Superior temporal gyrus (tissue), 1 donor: Measurements from ENCODE around the gene PRPF18.

Experiments
- DNase-seq: peaks from one replicate; pipeline ENCODE4 v3.0.0-alpha.2; 2016; ENCODE audit errors: extremely low spot score

The PRPF18 gene

DNA sequence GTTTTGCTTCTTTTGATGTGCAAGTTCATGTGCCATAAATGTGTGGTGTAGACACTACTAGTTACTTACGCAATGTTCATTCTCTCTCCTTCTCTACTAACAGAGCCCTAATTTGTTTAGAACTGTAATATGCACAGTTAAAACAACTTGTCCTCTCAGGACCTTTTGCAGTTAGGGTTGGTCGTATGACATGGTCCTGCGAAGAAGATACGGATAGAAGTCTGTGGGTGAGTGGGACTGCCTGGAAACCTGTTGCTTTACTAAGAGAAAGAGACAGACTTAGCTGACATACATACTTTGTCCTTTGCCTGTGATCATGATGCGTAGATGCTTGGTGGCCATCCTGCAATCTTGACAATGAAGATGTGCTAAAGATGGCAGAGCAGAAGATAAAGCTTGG, 51.1 kb downstream of the PRPF18 start:
- no peak for DNase-seq

DNA sequence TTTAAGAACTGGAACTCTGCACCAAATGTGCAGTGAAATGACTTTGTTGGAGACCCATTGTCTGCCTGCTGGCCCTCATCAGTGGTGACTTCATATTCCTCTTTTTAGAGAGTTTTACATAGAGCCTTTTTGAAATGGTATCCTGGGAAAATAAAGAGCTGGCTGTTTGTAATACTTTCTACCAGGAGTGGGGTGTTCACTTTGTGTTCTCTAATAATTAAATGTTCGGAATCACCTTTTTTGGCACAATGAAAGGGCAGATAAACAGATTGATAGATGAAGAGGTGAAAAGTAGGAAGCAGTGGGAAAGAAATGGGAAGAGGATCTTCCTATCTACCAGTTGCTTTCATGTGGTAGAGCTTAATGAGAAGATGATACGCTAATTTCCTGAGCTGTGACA, 55.5 kb downstream of the PRPF18 start:
- DNase-seq = no peak

DNA sequence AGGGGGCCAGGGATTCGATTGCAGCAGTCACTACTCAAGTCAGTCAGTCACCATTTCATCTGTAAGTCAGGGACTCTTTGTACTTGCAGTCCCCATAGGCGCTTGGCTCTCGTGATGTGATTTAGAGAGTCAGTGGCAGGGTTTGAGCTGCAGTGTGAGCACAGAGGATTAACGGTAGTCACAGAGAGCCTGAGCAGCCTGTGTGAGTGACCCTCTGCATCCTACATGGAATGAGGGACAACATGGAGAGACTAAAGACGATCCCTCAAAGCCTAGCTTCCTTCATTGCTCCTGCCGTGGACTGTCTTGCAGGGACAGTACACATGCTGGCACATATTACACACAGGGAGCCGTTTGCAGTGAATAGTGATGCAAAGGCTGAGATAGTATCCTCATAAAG, 56.3 kb downstream of the PRPF18 start:
- no peak for DNase-seq

DNA sequence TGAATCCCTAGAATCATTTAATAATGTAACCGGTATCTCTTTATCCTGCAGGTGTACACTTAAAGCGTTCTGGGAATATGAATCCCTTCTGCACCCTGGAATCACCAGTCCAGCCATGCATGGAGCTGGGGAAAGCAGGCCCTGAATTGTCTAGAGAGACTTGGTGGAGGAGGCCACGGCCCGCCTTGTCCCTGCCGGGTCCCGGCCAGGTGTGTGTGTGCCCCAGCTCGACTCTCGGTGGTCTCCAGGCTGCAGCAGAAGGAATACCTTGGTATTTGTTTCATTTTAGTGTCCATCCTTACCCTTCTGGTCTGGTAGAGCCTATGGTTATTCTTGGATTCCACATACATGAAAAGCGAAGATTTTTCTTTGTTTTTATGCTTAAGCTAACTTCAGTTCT, 58.1 kb downstream of the PRPF18 start:
- no peak for DNase-seq

DNA sequence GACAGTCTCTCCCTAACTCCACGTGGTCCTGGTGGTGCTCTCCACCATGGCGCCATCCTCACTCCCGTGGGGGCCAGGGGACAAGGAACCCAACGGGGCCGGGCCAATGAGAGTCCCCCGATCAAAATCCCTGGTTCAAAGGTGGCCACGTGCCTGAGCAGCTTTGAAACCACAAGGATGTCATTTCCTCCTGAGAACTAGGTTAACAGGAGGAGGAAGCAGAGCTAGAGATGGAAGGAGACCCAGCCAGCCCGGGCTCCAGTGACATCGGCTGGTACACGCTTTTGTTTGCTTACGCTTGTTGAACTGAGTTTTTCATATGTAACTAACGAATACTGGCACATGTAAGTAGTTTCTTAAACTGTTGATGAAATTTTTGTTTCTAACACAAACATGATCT, 61.7 kb downstream of the PRPF18 start:
- no peak for DNase-seq

DNA sequence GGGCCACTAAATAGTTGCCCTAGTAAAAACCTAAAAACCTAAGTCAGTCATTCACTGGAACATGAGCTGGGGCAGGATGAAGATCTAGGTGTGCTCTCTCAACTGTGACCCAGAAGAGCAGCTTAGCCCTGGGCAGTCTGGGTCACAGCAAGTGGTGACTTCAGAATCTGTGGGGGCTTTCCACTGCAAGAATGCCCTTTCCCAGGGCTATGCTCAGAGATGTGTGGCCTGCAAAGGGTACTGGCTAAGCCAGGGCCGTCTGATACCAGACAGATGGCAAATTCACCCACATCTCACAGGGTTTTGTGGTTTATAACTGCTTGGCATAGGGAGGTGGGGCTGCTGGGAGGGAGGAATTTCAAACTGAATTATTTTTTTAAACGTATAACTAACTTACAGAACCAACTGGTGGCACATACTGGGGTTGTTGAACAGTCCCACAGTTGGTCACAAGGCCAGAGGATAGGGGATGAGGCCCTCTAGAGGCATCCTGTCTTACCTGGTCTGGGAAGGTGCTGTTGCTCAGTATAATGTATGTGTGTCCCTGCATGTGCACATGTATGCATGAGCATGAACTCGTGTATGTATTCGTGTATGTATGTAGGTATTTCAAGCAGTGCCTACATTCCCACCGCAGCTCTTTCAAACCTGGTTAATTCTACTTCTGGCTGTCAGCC, 63.2 kb downstream of the PRPF18 start:
- DNase-seq = no peak

DNA sequence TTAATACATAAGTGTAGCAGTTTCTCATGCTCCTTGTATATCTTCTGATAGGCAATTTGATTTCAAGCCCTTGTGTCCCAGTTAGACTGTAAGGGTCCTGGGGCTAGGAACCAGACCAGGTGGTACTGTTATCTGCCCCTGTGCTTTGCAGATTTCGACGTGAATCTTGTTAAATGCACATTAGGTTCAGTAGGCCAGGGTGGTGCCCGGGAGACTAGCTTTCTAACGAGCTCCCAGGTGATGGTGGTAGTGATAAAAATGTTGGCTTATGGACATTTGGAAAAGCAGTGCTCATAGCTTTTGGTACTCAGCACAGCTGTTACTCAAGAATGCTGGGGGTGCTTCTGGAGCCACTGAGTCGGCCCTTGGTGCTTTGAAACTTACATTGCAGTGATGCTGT, 64.2 kb downstream of the PRPF18 start:
- no peak for DNase-seq

DNA sequence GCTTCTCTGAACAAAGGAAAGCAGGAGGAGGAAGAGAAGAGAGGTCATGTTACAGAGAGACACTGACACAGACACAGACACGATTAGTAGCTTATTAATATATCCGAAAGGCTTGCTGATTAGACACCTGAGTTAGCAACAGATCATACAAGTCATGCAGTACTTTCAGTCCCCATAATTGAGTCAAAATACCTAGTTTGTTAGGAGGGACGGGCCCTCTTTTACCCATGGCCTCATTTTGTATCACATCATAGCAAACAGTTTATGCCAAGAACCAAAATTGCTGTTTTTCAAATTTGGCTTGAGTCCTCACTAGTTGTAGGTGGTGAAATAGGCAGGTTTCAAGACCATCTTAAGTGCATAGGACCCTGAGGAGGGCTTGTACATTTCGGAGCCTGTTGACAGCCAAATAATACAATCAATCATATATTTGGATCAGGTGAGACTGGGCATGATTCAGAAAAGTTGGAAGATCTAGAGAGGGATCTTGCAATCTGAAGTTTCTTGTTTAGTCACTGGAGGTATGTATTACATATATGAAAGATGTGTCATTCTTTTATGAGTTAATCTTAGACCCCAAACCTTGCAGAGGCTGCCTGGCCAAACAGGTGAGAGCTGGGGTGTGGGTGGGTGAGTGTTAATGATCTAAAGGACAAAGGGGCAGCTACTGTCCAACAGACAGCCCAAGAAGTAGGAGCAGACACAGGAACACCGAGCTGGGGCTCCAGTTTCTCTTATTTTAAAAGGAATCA, 65.4 kb downstream of the PRPF18 start:
- DNase-seq = no peak

DNA sequence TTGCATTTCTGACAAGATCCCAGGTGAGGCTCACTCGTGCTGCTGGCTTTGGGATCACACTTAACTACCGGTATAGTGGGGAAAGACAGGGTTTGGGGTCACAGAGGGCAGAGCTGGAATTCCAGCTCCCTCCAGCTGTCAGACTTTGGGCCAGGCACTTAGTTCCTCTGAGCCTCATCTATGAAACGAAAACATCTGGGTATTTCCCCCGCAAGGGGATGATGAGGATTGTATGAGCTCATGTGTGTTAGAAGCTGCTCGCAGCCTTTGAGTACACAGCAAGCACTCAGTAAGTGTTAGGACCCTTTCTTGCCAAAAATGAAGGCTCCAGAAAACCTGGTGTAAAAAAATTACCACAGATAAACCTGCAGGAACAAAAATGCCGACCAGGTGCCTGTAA, 66.1 kb downstream of the PRPF18 start:
- no peak for DNase-seq

DNA sequence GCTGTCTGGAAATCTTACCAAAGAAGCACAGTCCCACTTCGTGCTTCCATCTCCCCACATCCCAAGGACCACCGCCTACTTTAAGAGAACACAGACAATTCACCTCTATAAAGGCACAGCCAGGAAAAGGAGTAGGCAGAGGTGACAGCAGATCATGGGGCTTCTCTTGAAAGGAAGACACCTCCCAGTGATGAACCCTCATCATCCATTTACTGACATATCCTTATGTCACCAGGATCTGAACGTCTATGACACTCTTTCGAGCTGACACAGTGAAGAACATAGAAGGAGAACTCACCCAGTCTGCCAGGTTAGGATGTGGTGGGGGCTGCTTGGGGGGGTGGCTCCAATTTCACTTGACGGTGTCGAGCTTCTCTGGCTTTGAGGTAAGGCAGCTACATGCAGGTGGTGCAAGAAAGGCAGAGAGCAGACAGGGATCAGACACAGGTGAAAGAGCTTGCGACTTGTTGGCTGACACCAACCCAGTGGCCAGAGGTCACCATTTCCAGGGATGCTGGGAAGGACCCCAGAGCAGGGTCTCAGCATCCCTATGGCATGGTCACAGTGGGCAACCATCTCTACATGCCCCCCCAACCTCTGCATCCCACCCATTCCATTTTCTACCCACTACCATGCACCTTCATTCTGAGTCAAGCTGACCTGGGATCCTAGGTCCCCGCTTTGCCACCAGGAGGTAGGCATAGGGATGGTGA, 67.5 kb downstream of the PRPF18 start:
- DNase-seq = no peak

DNA sequence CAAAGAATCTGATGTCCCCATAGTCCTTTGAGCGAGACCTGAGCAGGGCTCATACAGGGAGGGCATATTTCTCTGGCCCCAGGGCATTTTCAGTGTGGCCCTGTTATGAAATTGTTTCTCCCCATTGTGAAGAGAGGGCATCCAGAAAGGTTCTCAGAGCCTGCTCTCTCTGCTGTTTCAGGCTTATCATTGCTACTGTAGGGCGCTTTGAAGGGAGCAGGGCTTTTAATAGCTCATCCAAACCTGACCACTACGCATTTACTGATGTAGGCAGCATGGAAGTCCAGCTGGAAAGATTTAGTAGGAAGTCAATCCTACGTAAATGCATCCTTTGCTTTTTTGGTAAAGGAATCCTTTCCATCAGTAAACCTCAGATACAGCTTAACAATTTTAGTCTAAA, 68.1 kb downstream of the PRPF18 start:
- no peak for DNase-seq

DNA sequence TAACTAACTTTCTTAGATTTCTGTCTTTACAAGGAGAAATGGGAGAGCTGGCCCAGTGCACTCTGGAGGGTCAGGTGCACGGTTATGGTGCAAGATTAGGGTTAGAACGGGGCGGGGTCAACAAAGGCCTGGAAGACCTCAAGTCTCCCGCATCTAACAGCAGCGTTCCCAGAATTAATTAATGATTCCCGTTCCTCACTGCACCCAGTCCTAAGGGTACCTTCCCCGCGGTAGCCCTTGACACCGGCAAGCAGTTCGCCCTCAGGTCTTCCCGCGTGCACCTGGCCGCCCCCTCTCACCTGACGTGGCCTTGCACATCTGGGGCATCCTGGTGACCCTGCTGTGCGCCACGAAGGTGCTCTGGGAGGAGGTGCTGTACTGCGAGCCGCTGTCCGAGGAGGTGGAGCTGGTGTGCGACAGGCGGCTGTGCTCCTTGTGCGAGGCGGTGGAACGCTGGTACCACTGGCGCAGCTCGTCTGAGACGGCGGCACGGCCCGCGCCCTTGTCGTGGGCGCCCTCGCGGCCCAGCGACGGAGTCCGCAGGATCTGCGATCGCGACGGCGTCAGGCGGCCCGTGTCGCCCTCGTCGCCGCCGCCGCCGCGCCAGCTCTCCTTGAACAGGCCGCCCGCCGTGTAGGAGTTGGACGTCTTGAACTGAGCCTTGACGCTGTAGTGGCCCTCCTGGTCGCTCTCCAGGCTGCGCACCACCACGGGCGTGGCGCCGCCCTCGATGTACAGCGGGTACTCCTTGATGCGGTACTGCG, 69.8 kb downstream of the PRPF18 start:
- DNase-seq = no peak

DNA sequence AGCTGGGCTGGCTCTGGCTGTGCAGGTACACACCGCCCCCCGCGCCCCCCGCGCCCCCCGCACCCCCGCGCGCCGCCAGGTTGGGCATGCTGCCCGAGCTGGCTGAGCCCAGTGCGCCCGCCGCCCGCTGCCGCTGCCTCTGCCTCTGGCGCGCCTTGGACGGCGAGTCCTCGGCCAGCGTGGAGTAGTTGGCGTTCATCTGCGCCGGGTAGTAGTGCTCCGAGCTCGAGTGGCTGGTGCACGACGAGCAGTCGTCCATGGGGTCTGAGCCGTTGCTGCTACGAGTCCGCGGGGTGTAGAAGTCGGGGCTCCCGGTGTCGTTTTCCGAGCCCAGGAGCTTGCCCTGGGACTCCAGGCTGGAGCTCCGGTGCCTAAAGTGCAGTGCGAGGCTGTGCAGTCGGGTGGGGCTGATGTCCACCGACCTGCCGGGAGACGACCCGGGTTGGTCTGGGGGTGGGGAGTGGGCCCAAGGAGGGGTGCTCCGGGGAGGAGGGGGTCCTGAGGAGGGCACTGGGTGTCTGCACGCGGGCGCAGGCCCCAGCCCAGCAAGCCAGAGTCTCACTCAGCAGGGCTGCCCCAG, 70.4 kb downstream of the PRPF18 start:
- DNase-seq = no peak

DNA sequence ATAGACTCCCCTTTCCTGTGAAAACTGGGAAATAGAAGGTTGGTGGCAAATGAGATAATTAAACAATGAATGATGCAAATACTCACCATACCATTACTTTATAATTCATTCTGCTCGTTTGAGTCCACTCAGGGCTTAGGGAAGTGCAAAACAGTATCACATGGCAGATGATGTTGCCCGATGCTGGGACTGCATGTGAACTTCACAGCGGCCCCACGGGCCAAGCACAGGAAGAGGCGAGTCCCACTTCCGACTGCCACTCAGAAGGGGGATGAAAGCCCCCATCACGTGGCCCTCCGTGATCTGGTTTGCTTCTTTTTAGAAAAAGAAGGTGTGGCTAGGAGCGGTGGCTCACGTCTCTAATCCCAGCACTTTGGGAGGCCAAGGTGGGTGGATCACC, 71.5 kb downstream of the PRPF18 start:
- DNase-seq = no peak

DNA sequence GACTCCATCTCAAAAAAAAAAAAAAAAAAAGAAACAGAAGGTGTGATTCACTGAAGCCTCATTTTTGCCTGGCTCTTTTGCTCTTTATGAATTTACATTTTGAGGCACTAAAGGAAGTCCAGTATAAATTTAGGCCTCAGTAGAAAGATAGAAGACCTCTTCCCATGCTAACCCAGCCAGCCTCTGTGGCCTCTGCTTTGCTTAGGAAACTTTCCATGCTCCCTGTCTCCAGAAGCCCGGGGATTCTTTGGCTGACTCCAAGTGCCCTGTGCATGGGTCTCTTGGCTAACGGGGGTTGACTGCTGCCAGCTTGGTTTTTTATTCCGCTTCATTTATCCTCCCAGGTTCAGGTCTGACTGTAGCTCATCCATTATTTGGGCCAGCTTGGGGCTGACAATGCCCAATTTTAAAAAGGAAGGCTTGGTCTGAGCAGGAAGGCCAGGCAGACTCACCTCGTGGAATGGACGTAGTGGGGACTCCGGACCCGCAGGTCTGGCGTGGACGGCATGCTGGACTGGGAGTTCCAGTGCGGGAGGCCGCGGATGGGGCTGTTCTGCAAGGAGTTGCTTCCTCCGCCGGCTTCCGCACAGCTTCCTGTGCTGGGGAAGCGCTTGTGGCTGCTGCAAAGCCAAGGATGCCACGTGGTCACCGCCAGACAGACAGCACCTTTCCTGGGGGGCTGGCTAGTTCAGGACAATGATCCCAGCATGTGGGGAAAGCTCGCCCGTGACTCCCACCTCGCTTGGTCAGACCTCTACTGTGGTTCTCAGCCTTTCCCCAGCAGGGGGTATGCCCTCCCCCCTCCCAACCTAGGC, 72.3 kb downstream of the PRPF18 start:
- DNase-seq = no peak

DNA sequence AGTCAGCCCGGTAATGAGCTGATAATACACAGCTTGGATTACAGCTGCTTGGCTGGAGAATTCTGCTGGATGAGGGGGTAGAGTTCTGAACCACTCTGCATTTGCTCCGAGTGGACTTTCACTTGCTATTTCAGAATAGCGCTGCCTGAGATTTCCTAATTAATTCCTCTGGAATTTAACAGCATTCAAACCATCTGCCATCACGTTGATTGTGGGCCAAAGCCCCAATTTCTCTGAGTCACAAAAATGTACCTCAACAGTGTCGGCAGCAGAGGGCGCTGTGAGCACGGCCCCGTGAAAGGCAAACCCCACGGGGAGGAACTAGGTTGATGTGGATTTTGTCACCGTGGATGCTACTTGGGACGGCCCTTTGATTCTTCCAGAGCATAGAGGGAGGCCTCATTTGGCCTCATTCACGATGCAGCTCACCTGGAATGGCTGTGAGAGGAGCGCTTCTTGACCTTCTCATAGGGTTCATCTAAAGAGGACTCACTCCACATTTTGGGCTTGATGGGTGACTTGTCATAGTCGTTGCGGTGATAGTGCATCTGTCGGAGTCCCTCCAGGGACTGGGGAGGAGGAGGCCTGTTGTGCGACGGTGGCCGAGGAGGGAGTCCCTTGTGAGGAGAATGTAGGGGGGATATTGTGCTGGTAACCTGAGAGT, 73.3 kb downstream of the PRPF18 start:
- peak; percentile 90 for DNase-seq

DNA sequence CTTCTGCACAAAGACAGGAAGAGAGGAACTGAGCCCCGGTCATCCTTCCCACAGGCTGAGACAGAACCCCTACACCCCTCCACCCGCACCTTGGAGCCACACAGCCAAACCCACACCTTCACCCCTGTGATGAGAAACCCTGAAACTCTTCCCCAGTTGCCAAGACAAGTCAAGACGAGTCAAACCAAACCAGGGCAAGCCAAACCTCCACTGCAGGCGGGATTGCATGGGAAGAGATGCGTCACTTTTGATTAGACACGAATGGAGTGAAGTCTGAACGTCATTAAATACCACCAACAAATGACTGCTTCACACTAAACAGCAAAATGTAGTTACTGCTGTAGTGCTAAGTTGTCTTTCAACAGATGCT, 73.8 kb downstream of the PRPF18 start:
- no peak for DNase-seq

DNA sequence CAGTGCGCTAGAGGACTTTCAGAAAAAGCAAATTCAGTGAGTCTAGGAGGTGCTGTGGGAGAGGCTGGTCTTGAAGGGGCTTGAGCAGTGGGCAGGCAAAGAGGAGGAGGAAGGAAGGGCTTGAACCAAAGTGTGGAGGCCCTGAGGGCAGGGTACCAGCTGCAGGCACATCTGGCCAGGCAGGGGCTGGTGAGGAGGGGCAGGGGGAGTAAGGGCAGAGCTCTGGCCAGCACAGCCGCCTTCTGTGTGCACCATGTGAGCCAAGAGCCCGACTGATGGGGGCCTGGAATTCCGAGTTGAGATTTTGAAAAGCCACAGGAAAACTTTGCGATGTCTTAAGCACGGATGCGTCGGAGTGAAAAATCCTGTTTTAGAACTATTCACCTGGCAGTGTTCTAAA, 74.5 kb downstream of the PRPF18 start:
- DNase-seq = no peak

DNA sequence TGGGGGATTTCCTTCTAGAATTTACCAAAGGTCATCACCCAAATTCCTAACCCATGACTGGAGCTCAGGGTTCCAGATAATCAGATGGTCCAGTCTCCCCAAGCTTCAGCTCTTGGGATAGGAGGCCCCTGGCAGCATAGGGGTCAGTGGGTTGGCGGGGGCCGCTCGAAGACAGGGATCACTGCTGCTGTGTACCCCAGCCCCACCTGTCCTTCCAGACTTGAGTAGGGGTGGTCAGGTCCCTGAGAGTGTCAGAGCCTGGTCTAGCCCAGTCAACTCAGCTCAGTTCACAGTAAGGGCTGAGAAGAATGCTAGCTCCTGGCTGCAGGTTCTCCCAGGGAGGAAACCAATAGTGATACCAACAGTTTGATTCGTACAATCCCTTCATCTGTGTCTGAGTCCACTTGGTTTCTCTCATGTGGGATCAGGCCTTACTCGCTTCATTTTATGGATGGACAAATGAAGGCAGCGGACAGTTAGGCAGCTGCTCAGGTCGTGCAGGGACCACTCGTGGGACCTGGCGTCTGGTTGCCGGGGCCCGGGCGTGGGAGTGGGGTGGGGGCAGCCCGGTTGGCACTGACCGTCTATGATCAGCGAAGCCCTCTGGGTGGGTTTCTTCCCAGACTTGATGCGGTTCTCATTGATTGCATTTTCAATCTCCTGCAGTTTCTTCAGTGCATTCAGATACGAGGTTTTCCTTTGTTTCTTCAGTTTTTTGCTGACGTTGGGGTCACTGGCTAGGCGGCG, 78.9 kb downstream of the PRPF18 start:
- no peak for DNase-seq

DNA sequence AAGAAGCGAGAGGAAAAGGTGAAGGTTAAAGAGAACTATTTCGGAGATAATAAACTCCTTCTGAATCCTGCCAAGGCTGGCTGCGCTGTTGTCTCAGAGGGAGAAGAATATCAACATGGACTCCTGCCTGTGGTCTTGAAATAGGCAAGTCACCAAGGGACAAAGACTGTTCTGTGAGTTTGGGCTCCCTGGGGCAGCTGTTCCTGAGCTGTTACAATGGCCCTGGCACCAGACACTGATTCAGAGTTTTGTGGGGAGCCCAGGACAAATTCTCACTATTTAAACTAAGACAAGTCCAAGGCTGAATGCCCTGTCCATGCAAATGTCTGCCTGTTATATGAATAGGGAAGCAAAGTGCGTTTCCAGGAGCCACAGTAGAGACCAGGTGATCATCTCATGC, 81.4 kb downstream of the PRPF18 start:
- peak; percentile 40 for DNase-seq
